Smooth muscle cell (in vitro differentiated cells): ENCODE data around the gene DOCK3. TPM values are rescaled to one million over a fixed set of nuclear protein-coding genes. Genes with fewer than 3 reads are reported as not detected.
"Not testable (repeated sequence)": the region's sequence is repeated elsewhere in the genome, so short reads cannot be mapped to it uniquely, and the experiment has no call there.

Source experiments
- DNase-seq: peaks from one replicate; lab custom pipeline; 2025; ENCODE audit not compliant: unreplicated experiment; lab: John Stamatoyannopoulos, UW
- H2AFZ ChIP-seq: fragments of 200-600 bp; sonication (generic); 2 replicates; pipeline ENCODE4 v1.6.0; 2016; ENCODE audit warnings: antibody characterized with exemption, low read depth, mild to moderate bottlenecking
- H3F3A ChIP-seq: fragments of 200-600 bp; sonication (generic); 2 replicates; pipeline ENCODE4 v1.6.0; 2017; ENCODE audit warnings: antibody characterized with exemption, low read depth
- H3K27ac ChIP-seq: fragments of 200-600 bp; sonication (generic); 2 replicates; pipeline ENCODE4 v1.5.1; 2016; ENCODE audit warnings: low read depth, mild to moderate bottlenecking
- H3K27me3 ChIP-seq: fragments of 200-600 bp; sonication (generic); 2 replicates; pipeline ENCODE4 v1.6.1; 2016; ENCODE audit warnings: low read depth, mild to moderate bottlenecking
- H3K36me3 ChIP-seq: fragments of 200-600 bp; sonication (generic); 2 replicates; pipeline ENCODE4 v1.5.1; 2016; ENCODE audit warnings: low read depth
- H3K4me1 ChIP-seq: fragments of 200-600 bp; sonication (generic); 2 replicates; pipeline ENCODE4 v1.5.1; 2016; ENCODE audit warnings: low read depth
- H3K4me2 ChIP-seq: fragments of 200-600 bp; sonication (generic); 2 replicates; pipeline ENCODE4 v1.6.0; 2016; ENCODE audit warnings: mild to moderate bottlenecking
- H3K4me3 ChIP-seq: fragments of 200-600 bp; sonication (generic); 2 replicates; pipeline ENCODE4 v1.5.1; 2016; ENCODE audit warnings: mild to moderate bottlenecking
- H3K79me2 ChIP-seq: fragments of 200-600 bp; sonication (generic); 2 replicates; pipeline ENCODE4 v1.6.0; 2016; ENCODE audit warnings: low read depth, mild to moderate bottlenecking
- H3K9ac ChIP-seq: fragments of 200-600 bp; sonication (generic); 2 replicates; pipeline ENCODE4 v1.6.0; 2016; ENCODE audit warnings: low read depth
- H3K9me3 ChIP-seq: fragments of 200-600 bp; sonication (generic); replicated peaks from 2 replicates; pipeline ENCODE4 v1.5.1; 2016; ENCODE audit warnings: low read depth
- H4K20me1 ChIP-seq: fragments of 200-600 bp; sonication (generic); 2 replicates; pipeline ENCODE4 v1.6.0; 2016; ENCODE audit warnings: low read depth
- WGBS: methylation state at CpG from one replicate; pipeline ENCODE4 v1.1.7; 2016; ENCODE audit warnings: low lambda C conversion rate; 5-methylcytosine and 5-hydroxymethylcytosine counted together
- polyA plus RNA-seq: library from polyadenylated mRNA; unstranded; fragments of >200 nt; fragmentation: Nextera tagmentation; extraction: Ambion mirVana; gene quantifications from 2 replicates; pipeline ENCODE4 v1.2.1, GENCODE V29; 2016
- total RNA-seq: library from RNA; depleted of rRNA; stranded (reverse); fragments of >200 nt; gene quantifications from 2 replicates; pipeline ENCODE4 v1.2.3, GENCODE V29; 2014
- TF ChIP-seq, protein P1 (sequence below): fragments of 200-600 bp; sonication (generic); IDR thresholded peaks from 2 replicates; pipeline ENCODE4 v1.5.1; 2017; ENCODE audit warnings: borderline replicate concordance, mild to moderate bottlenecking, antibody characterized with exemption; ENCODE audit not compliant: insufficient read depth, poor library complexity, severe bottlenecking

DOCK3 gene
- total and polyA plus RNA-seq, 2 experiments from 2014 or later: 0.29 to 2.2 TPM

DNA sequence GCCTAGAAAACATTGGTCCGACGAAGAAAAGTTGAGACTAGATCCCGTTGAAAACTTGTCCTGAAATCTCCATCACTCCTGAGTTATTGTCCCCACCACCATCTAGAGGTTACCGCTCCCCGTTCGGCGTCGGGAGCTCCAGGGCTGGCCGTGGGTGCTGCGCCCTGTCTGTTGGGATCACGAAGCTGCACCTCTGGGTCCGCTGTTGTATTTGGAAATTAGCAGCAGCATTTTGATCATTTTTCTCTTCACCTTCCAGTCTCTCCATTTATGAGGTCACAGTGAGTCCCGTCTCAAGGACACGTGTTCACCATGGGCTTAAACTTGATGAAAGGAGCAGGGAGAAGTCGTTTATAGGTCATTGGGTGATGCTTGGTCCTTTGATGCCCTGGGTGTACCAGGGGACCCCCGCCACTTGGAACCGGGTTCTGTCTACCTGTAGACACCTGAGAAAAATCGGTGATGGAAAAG, 710.9 kb downstream of the DOCK3 start:
- peak overlapping the region; percentile 66 for H3K27ac ChIP-seq
- TF ChIP-seq, protein P1, sequence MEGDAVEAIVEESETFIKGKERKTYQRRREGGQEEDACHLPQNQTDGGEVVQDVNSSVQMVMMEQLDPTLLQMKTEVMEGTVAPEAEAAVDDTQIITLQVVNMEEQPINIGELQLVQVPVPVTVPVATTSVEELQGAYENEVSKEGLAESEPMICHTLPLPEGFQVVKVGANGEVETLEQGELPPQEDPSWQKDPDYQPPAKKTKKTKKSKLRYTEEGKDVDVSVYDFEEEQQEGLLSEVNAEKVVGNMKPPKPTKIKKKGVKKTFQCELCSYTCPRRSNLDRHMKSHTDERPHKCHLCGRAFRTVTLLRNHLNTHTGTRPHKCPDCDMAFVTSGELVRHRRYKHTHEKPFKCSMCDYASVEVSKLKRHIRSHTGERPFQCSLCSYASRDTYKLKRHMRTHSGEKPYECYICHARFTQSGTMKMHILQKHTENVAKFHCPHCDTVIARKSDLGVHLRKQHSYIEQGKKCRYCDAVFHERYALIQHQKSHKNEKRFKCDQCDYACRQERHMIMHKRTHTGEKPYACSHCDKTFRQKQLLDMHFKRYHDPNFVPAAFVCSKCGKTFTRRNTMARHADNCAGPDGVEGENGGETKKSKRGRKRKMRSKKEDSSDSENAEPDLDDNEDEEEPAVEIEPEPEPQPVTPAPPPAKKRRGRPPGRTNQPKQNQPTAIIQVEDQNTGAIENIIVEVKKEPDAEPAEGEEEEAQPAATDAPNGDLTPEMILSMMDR: no peak
- 2% methylated on average over 18 of the region's 18 CpGs for WGBS
- H2AFZ ChIP-seq: no peak overlapping the region
- no peaks in the 10 kb centered on the region for H3K9me3 ChIP-seq
- no peaks in the 10 kb centered on the region for H3K27me3 ChIP-seq
- H3K4me1 ChIP-seq: peaks cover 28% of the 10 kb centered on the region
- no peaks in the 10 kb centered on the region for H3K36me3 ChIP-seq
- H3K4me2 ChIP-seq: peak overlapping the region; percentile 100
- peak overlapping the region; percentile 83 for H3K4me3 ChIP-seq
- no peak for DNase-seq
- peaks cover 45% of the 10 kb centered on the region for H3K79me2 ChIP-seq
- peak overlapping the region; percentile 83 for H3K9ac ChIP-seq
- peaks cover 42% of the 10 kb centered on the region for H4K20me1 ChIP-seq
- H3F3A ChIP-seq: peaks cover 44% of the 10 kb centered on the region

DNA sequence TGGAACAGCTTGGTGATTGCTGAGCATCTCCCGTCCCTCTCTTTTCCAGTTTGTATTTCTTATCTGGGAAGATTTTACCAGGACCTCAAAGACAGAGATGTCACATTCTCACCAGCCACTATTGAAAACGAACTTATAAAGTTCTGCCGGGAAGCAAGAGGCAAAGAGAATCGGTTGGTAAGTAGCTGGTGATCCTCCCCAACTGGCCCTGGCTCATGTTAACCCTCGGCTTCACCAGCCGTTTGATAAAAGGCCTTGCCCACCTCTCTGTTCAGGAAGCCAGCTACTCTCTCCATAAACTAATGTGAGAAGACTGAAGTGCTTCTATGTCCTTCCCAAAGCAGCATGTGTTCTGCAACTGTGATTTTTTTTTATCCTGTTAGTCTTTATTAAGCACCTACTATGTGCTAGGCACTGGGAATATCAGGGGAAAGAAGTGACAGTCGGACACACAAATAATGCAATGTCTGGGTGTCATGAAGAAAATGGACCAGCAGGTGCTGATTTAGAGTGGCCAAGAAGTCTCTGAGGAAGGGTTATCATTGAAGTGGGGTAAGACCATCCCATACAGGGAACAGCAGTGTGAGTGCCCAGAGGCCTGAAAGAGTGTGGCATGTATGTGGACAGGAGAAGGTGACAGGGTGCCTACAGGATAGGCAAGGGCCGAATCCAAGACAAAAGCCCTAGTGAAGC, 711.6 kb downstream of the DOCK3 start:
- Histone ChIP-seq H3K27ac (peak overlapping the region; percentile 66), H3K9me3 (no peaks in the 10 kb centered on the region), H3F3A (peaks cover 46% of the 10 kb centered on the region), H4K20me1 (peaks cover 42% of the 10 kb centered on the region), H2AFZ (no peak overlapping the region), H3K36me3 (no peaks in the 10 kb centered on the region), H3K9ac (peak overlapping the region; percentile 83), H3K4me1 (peaks cover 30% of the 10 kb centered on the region), H3K27me3 (no peaks in the 10 kb centered on the region), H3K4me3 (peak overlapping the region; percentile 83), H3K79me2 (peaks cover 45% of the 10 kb centered on the region), H3K4me2 (peak overlapping the region; percentile 100)
- TF ChIP-seq, protein P1: no peak
- DNase-seq: no peak
- 42% methylated on average over 8 of the region's 8 CpGs for WGBS

DNA sequence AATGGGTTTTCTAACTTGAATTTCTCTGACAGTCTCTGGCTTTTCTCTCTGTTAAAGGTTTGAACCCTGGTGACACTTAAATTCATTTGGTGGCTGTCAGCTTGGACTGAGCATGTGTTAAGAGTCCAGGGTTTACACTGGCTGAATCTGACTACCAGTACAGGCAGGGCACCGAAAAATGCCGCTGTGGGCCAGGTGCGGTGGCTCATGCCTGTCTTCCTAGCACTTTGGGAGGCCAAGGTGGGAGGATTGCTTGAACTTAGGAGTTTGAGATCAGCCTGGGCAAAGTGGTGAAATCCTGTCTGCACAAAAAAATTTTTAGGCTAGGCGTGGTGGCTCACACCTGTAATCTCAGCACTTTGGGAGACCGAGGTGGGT, 712.1 kb downstream of the DOCK3 start:
- H3K36me3 ChIP-seq: no peaks in the 10 kb centered on the region
- H3K9ac ChIP-seq: peak overlapping the region; percentile 0
- peaks cover 42% of the 10 kb centered on the region for H4K20me1 ChIP-seq
- no peaks in the 10 kb centered on the region for H3K27me3 ChIP-seq
- TF ChIP-seq, protein P1: no peak
- peaks cover 47% of the 10 kb centered on the region for H3K79me2 ChIP-seq
- peak overlapping the region; percentile 100 for H3K4me2 ChIP-seq
- H2AFZ ChIP-seq: no peak overlapping the region
- H3F3A ChIP-seq: peaks cover 46% of the 10 kb centered on the region
- H3K27ac ChIP-seq: peak overlapping the region; percentile 66
- no peak for DNase-seq
- H3K4me1 ChIP-seq: peaks cover 30% of the 10 kb centered on the region
- H3K9me3 ChIP-seq: no peaks in the 10 kb centered on the region
- H3K4me3 ChIP-seq: peak overlapping the region; percentile 83
- WGBS: 97% methylated on average over 5 of the region's 5 CpGs

DNA sequence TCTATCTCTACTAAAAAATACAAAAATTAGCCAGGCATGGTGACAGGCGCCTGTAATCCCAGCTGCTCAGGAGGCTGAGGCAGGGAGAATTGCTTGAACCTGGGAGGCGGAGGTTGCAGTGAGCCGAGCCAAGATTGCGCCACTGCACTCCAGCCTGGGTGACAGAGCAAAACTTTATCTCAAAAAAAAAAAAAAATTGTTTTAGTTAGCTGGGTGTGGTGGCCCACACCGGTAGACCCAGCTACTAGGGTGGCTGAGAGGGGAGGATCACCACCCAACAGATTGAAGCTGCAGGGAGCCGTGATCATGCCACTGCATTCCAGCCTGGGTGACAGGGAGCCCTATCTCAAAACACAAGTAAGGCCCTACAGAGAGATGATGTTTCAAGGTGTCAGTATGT, 712.6 kb downstream of the DOCK3 start:
- not testable (repeated sequence) for H3K36me3 ChIP-seq, DNase-seq, H3K27me3 ChIP-seq, H2AFZ ChIP-seq, H3K9me3 ChIP-seq
- 86% methylated on average over 6 of the region's 6 CpGs for WGBS
- Histone ChIP-seq H3F3A (peaks cover 48% of the 10 kb centered on the region), H3K4me1 (peaks cover 32% of the 10 kb centered on the region), H3K4me3 (peak overlapping the region; percentile 83), H3K27ac (peak overlapping the region; percentile 66), H3K4me2 (peak overlapping the region; percentile 100), H3K9ac (peak overlapping the region; percentile 0), H3K79me2 (peaks cover 51% of the 10 kb centered on the region), H4K20me1 (peaks cover 45% of the 10 kb centered on the region)
